Aorta (tissue), 5 donors: Measurements from ENCODE around the gene ALK. TPM values are rescaled to one million over a fixed set of nuclear protein-coding genes. Genes with fewer than 3 reads are reported as not detected.

ENCODE experiments used
- ATAC-seq: fragments of 200-7000 bp; cut with Tn5 transposase; one replicate; pipeline ENCODE4 v1.9.1; 2022; ENCODE audit warnings: moderate library complexity; ENCODE audit not compliant: low FRiP score
- DNase-seq, 2 donors: peaks; one replicate each; pipeline ENCODE4 v3.0.0-alpha.2; 2020
- H3K27ac ChIP-seq, 2 donors: one replicate each; pipeline ENCODE4 v1.5.1; 2013; ENCODE audit warnings: low read length in 2 of 2, mild to moderate bottlenecking in 2 of 2, moderate library complexity in 2 of 2, control low read depth in 1 of 2, inconsistent platforms in 1 of 2, low read depth in 1 of 2
- H3K27me3 ChIP-seq, 2 donors: one replicate each; pipeline ENCODE4 v1.6.1; 2013; ENCODE audit warnings: control low read depth in 1 of 2, low read length in 1 of 2, mild to moderate bottlenecking in 1 of 2, moderate library complexity in 1 of 2; ENCODE audit not compliant: insufficient read depth in 2 of 2, control insufficient read depth in 1 of 2
- H3K36me3 ChIP-seq, 2 donors: one replicate each; pipeline ENCODE4 v1.6.1; 2013; ENCODE audit warnings: control low read depth in 1 of 2, low read length in 1 of 2, mild to moderate bottlenecking in 1 of 2; ENCODE audit not compliant: insufficient read depth in 2 of 2, control insufficient read depth in 1 of 2
- H3K4me1 ChIP-seq, 2 donors: one replicate each; pipeline ENCODE4 v1.6.1; 2013; ENCODE audit warnings: low read length in 2 of 2, control low read depth in 1 of 2, mild to moderate bottlenecking in 1 of 2, moderate library complexity in 1 of 2; ENCODE audit not compliant: insufficient read depth in 2 of 2, control insufficient read depth in 1 of 2
- H3K4me3 ChIP-seq, 2 donors: one replicate each; pipeline ENCODE4 v1.5.1; 2013; ENCODE audit warnings: low read length in 2 of 2, control low read depth in 1 of 2, mild to moderate bottlenecking in 1 of 2
- H3K9me3 ChIP-seq: one replicate; pipeline ENCODE4 v1.6.1; 2013; ENCODE audit warnings: mild to moderate bottlenecking, low read length; ENCODE audit not compliant: control insufficient read depth
- WGBS, 2 donors: extraction: QIAGEN DNeasy Blood & Tissue Kit; methylation state at CpG; one replicate each; pipeline ENCODE4 v1.1.7; 2013; 5-methylcytosine and 5-hydroxymethylcytosine counted together
- intact Hi-C, 2 donors: fragments of 100-400 bp; cut with DNase I; formaldehyde crosslinking; loops; one replicate each; pipeline versions ENCODE4 v1.14.2 to v1.15.0; 2022
- polyA plus RNA-seq, 2 donors: library from polyadenylated mRNA; stranded (reverse); fragments of 200-250 nt; gene quantifications; one replicate each; pipeline ENCODE4 v1.2.3, GENCODE V29; 2013
- total RNA-seq, 2 donors: library from RNA; stranded (reverse); fragmentation: NEBNext Ultra II Directional; extraction: Animal tissue kit (Norgen Biotek cat#: 25700); gene quantifications; one replicate each; pipeline ENCODE4 v1.2.1, GENCODE V29; 2021
- donor health status: healthy with polysubstance abuse.
- donor health status: Bipolar disorder and iron deficiency.
- donor health status: DM: no; HTN: no; CAD: no.
- donor health status: DM: no; HTN: no; CAD: no.
- donor health status: DM: yes; HTN: yes; CAD: no.

ALK gene
- total and polyA plus RNA-seq, 4 donors, result 0.13 to 0.30 TPM; not detected in 2

GRCh38 chr2:29657674-29658073 is 263.7 kb downstream of the ALK start:
- H3K4me3 ChIP-seq, result no peak overlapping the region
- DNase-seq, result no peak
- no peaks in the 10 kb centered on the region for H3K4me1 ChIP-seq
- H3K27ac ChIP-seq, result no peak overlapping the region
- H3K27me3 ChIP-seq, result no peaks in the 10 kb centered on the region
- WGBS, 2 donors, result 11 to 31% methylated on average over 4 of the region's 4 CpGs
- intact Hi-C loops, result no loop called here
- ATAC-seq, result no peak
- no peaks in the 10 kb centered on the region for H3K36me3 ChIP-seq
- H3K9me3 ChIP-seq, result no peaks in the 10 kb centered on the region

DNA sequence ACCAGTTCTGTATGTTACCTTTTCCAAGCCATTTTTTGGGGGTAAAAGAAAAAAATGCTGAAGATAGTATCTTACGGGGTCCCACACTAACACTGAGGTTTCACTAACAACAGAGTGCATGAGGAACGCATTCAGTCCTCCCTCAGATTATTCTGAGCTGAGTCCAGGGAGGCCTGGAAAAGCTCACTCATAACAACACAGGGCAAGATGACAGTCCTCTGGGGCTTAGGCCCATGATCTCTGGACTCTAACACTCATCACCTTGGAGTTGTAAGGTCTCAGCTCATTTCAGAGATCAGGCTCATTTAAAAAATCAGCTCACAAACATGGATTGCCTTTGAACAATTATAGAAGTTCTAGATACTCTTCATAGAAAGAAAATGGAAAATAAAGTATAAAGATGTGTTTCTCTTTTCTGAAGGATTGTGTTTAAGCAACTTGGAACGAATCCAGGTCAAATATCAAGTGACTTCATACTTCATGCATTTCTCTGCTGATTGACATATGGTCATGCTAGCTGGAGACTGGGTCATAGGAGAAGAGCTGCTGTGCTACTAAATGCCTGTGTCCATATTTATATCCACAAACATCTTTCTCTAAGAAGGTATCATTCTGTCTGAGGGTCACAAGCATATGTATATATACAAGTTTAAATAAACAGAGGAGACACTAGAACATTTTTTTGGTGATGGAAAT is 265.8 kb downstream of the ALK start:
- intact Hi-C loops, result no loop called here
- no peaks in the 10 kb centered on the region for H3K36me3 ChIP-seq
- peaks cover 1% of the 10 kb centered on the region for H3K9me3 ChIP-seq
- WGBS, 2 donors, result 14 to 15% methylated on average over 3 of the region's 3 CpGs
- H3K27me3 ChIP-seq, result peaks cover 0 to under 1% of the 10 kb centered on the region in 2 donors
- no peak overlapping the region for H3K27ac ChIP-seq
- no peak overlapping the region for H3K4me3 ChIP-seq
- ATAC-seq (no peak), DNase-seq (no peak)
- no peaks in the 10 kb centered on the region for H3K4me1 ChIP-seq

DNA sequence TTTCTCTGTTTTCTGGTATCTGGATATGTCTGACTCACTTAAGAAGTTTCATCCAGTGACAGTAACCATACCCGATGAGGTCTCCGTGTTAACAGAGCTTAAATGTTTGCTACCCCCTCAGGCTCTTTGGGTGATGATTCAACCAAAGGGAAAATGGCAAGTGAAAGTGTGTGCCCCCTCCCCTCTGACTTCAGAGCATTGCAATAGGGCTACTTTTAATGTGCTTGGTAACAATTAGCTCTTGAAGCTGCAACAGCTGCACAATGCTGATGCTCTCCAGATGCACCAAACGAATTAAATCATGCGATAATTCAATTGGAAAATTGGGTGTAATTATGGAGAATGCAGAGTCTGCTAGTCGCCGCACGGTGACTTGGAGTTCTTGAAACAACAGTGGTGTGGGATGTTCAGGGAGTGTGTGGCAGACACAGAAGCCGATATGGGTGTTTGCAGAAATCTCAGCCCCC is 270.7 kb downstream of the ALK start:
- ATAC-seq (no peak), DNase-seq (no peak)
- Histone ChIP-seq H3K36me3 (no peaks in the 10 kb centered on the region), H3K27me3 (peaks cover 0 to 1% of the 10 kb centered on the region in 2 donors), H3K27ac (no peak overlapping the region), H3K4me1 (no peaks in the 10 kb centered on the region), H3K4me3 (no peak overlapping the region), H3K9me3 (peaks cover 4% of the 10 kb centered on the region)
- intact Hi-C loops, result no loop called here
- WGBS, 2 donors, result 58 to 79% methylated on average over 8 of the region's 8 CpGs

- intact Hi-C loops, result no loop called here
- 82 to 84% methylated on average over 1 of the region's 1 CpG for WGBS, 2 donors
- Histone ChIP-seq H3K4me3 (no peak overlapping the region), H3K9me3 (peaks cover 5% of the 10 kb centered on the region), H3K36me3 (no peaks in the 10 kb centered on the region), H3K4me1 (no peaks in the 10 kb centered on the region), H3K27ac (no peak overlapping the region), H3K27me3 (no peaks in the 10 kb centered on the region)
- ATAC-seq (no peak), DNase-seq (no peak)
These were observed 276.4 kb downstream of the ALK start for GRCh38 chr2:29644949-29645348.

GRCh38 chr2:29643196-29643595 is 278.2 kb downstream of the ALK start:
- no peak for DNase-seq

GRCh38 chr2:29640360-29640759 is 281.0 kb downstream of the ALK start:
- Histone ChIP-seq H3K4me3 (no peak overlapping the region), H3K36me3 (no peaks in the 10 kb centered on the region), H3K4me1 (peaks cover 0 to 2% of the 10 kb centered on the region in 2 donors), H3K27me3 (no peaks in the 10 kb centered on the region), H3K9me3 (peaks cover 2% of the 10 kb centered on the region), H3K27ac (no peak overlapping the region)
- WGBS, 2 donors, result 65 to 74% methylated on average over 5 of the region's 5 CpGs
- intact Hi-C loops, result no loop called here
- DNase-seq (no peak), ATAC-seq (no peak)

More at GRCh38 chr2:29643196-29643595, 278.2 kb downstream of the ALK start:
- no peaks in the 10 kb centered on the region for H3K27me3 ChIP-seq
- intact Hi-C loops, result no loop called here
- peaks cover 2% of the 10 kb centered on the region for H3K9me3 ChIP-seq
- no peak for ATAC-seq
- H3K36me3 ChIP-seq, result no peaks in the 10 kb centered on the region
- peaks cover 0 to 2% of the 10 kb centered on the region in 2 donors for H3K4me1 ChIP-seq
- no peak overlapping the region for H3K27ac ChIP-seq
- no peak overlapping the region for H3K4me3 ChIP-seq

GRCh38 chr2:29638641-29639040 is 282.7 kb downstream of the ALK start:
- intact Hi-C loops, result no loop called here
- peaks cover 2% of the 10 kb centered on the region for H3K9me3 ChIP-seq
- no peak overlapping the region for H3K27ac ChIP-seq
- ATAC-seq, result no peak
- 74 to 85% methylated on average over 2 of the region's 2 CpGs for WGBS, 2 donors
- no peak overlapping the region for H3K4me3 ChIP-seq
- no peak for DNase-seq
- H3K4me1 ChIP-seq, result peaks cover 0 to 2% of the 10 kb centered on the region in 2 donors
- H3K36me3 ChIP-seq, result no peaks in the 10 kb centered on the region
- H3K27me3 ChIP-seq, result no peaks in the 10 kb centered on the region

DNA sequence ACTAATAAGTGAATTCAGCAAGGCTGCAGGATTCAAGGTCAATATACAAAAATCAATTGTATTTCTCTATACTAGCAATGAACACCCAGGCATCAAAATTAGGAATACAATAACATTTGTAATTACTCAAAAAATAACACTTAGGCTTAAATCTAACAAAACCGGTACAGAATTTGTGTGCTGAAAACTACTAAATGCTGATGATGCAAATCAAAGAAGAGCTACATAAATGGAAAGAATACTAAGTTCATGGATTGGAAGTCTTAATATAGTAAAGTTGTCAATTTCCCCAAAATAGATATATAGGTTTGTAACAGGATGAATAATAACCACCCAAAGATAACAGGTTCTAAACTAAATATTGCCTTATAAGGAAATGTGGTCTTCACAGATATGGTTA is 286.5 kb downstream of the ALK start:
- Histone ChIP-seq H3K36me3 (no peaks in the 10 kb centered on the region), H3K4me3 (no peak overlapping the region), H3K9me3 (no peaks in the 10 kb centered on the region), H3K27me3 (no peaks in the 10 kb centered on the region), H3K27ac (no peak overlapping the region), H3K4me1 (peaks cover 0 to 2% of the 10 kb centered on the region in 2 donors)
- intact Hi-C loops, result no loop called here
- no peak for ATAC-seq
- DNase-seq, result no peak
- WGBS, 2 donors, result 92 to 98% methylated on average over 1 of the region's 1 CpG

DNA sequence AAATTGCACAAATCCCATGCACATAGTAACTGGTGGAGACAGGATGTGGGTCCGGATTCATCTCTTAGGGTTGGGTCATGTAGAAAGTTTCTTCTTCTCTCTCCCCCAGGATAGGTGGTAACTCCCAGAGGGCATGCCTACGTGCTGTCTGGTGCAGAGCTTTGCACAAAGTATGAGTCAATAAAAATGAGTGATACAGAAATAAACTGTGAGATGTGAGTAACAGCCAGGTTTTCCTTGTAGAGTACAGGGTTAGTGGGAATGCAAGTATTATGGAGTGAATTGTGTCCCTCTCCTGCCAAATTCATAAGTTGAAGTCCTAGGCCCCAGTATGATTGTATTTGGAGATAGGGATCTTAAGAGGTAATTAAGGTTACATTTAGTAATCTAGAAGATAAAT is 289.4 kb downstream of the ALK start:
- Histone ChIP-seq H3K4me1 (no peaks in the 10 kb centered on the region), H3K36me3 (no peaks in the 10 kb centered on the region), H3K4me3 (no peak overlapping the region), H3K9me3 (no peaks in the 10 kb centered on the region), H3K27me3 (no peaks in the 10 kb centered on the region), H3K27ac (no peak overlapping the region)
- 68 to 80% methylated on average over 2 of the region's 2 CpGs for WGBS, 2 donors
- ATAC-seq (no peak), DNase-seq (no peak)
- intact Hi-C loops, result no loop called here
